Thyroid gland (tissue), 4 donors: ENCODE data around the gene TLE5. TPM values are rescaled to one million over a fixed set of nuclear protein-coding genes. Genes with fewer than 3 reads are reported as not detected.
A peak's percentile ranks its signal among the peaks of the same experiment; 100 is the strongest.

ENCODE experiments used
- DNase-seq, 2 donors: peaks; one replicate each; pipeline ENCODE4 v3.0.0-alpha.2; 2019
- H3K27ac ChIP-seq, 3 donors: fragments of 200-600 bp; sonication (generic); 1 replicate in 2 of 3; 2 replicates in 1 of 3; pipeline ENCODE4 v1.5.1; 2016 to 2019; ENCODE audit warnings: mild to moderate bottlenecking in 1 of 3, moderate library complexity in 1 of 3
- H3K27me3 ChIP-seq: fragments of 200-600 bp; sonication (generic); one replicate; pipeline ENCODE4 v1.5.1; 2019
- H3K36me3 ChIP-seq, 2 donors: fragments of 200-600 bp; sonication (generic); one replicate each; pipeline ENCODE4 v1.5.1; 2016 to 2019
- H3K4me1 ChIP-seq, 2 donors: fragments of 200-600 bp; sonication (generic); one replicate each; pipeline ENCODE4 v1.5.1; 2017 to 2019
- H3K4me3 ChIP-seq, 3 donors: fragments of 200-600 bp; sonication (generic); replicated peaks in 1 of 3; 1 replicate in 2 of 3; 2 replicates in 1 of 3; pipeline ENCODE4 v1.5.1; 2016; ENCODE audit warnings: mild to moderate bottlenecking in 1 of 3
- H3K9me3 ChIP-seq: fragments of 200-600 bp; sonication (generic); one replicate; pipeline ENCODE4 v1.5.1; 2017
- POLR2A ChIP-seq, 2 donors: fragments of 450-650 bp; IDR thresholded peaks; one replicate each; pipeline ENCODE4 v1.6.1; 2017; ENCODE audit warnings: antibody characterized with exemption in 2 of 2, mild to moderate bottlenecking in 2 of 2, moderate library complexity in 1 of 2
- WGBS, 2 donors: methylation state at CpG; one replicate each; pipeline ENCODE4 v1.1.5; 2017; 5-methylcytosine and 5-hydroxymethylcytosine counted together
- intact Hi-C: fragments of 100-400 bp; cut with DNase I; formaldehyde crosslinking; loops from one replicate; pipeline ENCODE4 v1.15.1; 2023
- total RNA-seq, 4 donors: library from RNA; depleted of rRNA; stranded (reverse); fragments of >200 nt; gene quantifications; one replicate each; pipeline ENCODE4 v1.2.3, GENCODE V29; 2016
- TF ChIP-seq, protein P1 (sequence below), 6 experiments: fragments of 200-600 bp in 3 of 6; fragments of 450-650 bp in 3 of 6; sonication (generic) in 3 of 6; IDR thresholded peaks; one replicate each; pipeline ENCODE4 v1.5.1; 2016 to 2019; ENCODE audit warnings: antibody characterized with exemption in 6 of 6, mild to moderate bottlenecking in 2 of 6, inconsistent platforms in 1 of 6, moderate library complexity in 1 of 6

The TLE5 gene
- total RNA-seq, 4 donors from 2014 or later = 398 to 892 (median 498) TPM

DNA sequence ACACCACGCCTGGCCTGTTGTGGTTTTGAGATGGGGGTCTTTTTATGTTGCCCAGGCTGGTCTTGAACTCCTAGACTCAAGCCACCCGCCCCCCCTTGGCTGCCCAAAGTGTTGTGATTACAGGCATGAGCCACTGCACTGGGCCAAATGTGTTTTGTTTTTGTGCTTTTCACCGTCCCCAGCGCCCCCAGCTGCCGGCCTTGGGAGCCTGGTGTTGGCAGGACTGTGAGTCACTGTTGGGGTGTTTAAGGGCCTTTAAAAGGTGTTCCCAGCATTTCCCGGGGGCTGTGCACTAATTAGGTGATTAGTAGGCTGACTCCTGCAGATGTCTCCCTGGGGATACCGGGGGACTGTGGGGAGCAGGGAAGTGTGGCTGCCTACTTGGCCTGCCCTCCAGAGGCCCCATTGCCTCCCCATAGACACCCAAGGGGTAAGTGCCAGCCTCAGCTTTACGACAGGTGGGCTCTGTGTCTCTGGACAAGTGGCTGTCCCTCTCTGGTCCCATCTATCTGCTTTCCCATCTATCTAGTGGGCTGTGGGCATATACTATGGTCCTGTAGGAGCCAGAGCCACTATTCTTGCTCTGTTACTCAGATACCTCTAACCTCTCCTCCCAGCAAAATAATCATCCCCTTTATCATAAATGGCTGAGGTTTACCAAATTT is 11.8 kb upstream of the TLE5 start:
- Histone ChIP-seq H3K27me3 (no peaks in the 10 kb centered on the region), H3K36me3 (no peaks in the 10 kb centered on the region), H3K27ac (peak overlapping the region in 2 of 3 donors; percentile 4 to 46), H3K4me3 (no peak overlapping the region), H3K4me1 (peaks cover 11 to 21% of the 10 kb centered on the region in 2 donors), H3K9me3 (no peaks in the 10 kb centered on the region)
- 59 to 74% methylated on average over 8 of the region's 8 CpGs for WGBS, 2 donors
- TF ChIP-seq, protein P1, sequence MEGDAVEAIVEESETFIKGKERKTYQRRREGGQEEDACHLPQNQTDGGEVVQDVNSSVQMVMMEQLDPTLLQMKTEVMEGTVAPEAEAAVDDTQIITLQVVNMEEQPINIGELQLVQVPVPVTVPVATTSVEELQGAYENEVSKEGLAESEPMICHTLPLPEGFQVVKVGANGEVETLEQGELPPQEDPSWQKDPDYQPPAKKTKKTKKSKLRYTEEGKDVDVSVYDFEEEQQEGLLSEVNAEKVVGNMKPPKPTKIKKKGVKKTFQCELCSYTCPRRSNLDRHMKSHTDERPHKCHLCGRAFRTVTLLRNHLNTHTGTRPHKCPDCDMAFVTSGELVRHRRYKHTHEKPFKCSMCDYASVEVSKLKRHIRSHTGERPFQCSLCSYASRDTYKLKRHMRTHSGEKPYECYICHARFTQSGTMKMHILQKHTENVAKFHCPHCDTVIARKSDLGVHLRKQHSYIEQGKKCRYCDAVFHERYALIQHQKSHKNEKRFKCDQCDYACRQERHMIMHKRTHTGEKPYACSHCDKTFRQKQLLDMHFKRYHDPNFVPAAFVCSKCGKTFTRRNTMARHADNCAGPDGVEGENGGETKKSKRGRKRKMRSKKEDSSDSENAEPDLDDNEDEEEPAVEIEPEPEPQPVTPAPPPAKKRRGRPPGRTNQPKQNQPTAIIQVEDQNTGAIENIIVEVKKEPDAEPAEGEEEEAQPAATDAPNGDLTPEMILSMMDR (IDR thresholded peaks at IDR 0.05) = peak in 2 of 6 experiments; percentile 9 to 11
- TF ChIP-seq POLR2A (IDR thresholded peaks at IDR 0.05) = no peak
- intact Hi-C loops = loop anchor here (2.0 to 10.0 kb wide), 2 partner anchors 31 to 91 kb away; no protein-coding TSS in a partner anchor
- DNase-seq = no peak

DNA sequence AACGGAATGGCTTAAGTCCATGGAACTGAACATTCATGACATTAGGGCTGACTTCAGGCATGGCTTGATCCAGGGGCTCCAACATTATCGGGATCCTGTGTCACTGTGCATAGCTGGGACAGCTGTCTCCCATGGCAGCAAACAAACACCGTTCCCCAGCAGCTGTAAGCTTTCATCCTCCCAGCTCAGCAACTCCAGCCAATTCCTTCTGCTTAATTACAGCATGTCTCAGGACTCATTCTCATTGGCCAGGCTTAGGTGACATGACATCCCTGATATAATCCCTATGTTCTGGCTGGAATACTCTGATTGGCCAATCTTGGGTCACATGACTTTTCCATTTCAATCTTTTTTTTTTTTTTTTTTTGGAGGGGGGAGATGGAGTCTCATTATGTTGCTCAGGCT is 10.9 kb upstream of the TLE5 start:
- WGBS, 2 donors = 49 to 54% methylated on average over 3 of the region's 3 CpGs
- TF ChIP-seq, protein P1 (IDR thresholded peaks at IDR 0.05) = no peak
- no peak for TF ChIP-seq POLR2A (IDR thresholded peaks at IDR 0.05)
- Histone ChIP-seq H3K27ac (no peak overlapping the region), H3K27me3 (no peaks in the 10 kb centered on the region), H3K36me3 (no peaks in the 10 kb centered on the region), H3K9me3 (no peaks in the 10 kb centered on the region), H3K4me1 (peaks cover 11 to 21% of the 10 kb centered on the region in 2 donors), H3K4me3 (no peak overlapping the region)
- intact Hi-C loops = loop anchor here (10.0 kb wide), 1 partner anchor 92 kb away; no protein-coding TSS in a partner anchor
- DNase-seq = no peak

DNA sequence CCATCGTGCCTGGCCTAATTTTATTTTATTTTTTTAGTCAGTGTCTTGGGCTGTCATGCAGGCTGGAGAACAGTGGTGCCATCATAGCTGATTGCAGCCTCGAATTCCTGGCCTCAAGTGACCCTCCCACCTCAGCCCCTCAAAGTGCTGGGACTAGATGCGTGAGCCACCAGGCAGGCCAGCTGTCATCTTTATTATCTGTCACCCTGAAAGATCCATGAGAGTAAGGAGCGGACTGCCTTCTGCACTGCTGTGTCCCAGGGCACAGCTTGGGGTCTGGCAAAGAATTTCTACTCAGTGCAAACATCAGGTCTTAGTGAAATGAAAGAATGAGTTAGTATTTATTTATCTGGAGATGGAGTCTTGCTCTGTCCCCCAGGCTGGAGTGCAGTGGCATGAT is 9.5 kb upstream of the TLE5 start:
- peaks cover 11 to 21% of the 10 kb centered on the region in 2 donors for H3K4me1 ChIP-seq
- no peaks in the 10 kb centered on the region for H3K27me3 ChIP-seq
- H3K9me3 ChIP-seq = no peaks in the 10 kb centered on the region
- peak overlapping the region in 1 of 3 donors; percentile 24 for H3K27ac ChIP-seq
- no peak for DNase-seq
- no peaks in the 10 kb centered on the region for H3K36me3 ChIP-seq
- intact Hi-C loops = loop anchor here (10.0 kb wide), 1 partner anchor 93 kb away; no protein-coding TSS in a partner anchor
- H3K4me3 ChIP-seq = no peak overlapping the region
- no peak for TF ChIP-seq POLR2A (IDR thresholded peaks at IDR 0.05)
- TF ChIP-seq, protein P1 (IDR thresholded peaks at IDR 0.05) = no peak
- WGBS, 2 donors = 75% methylated on average over 4 of the region's 4 CpGs

DNA sequence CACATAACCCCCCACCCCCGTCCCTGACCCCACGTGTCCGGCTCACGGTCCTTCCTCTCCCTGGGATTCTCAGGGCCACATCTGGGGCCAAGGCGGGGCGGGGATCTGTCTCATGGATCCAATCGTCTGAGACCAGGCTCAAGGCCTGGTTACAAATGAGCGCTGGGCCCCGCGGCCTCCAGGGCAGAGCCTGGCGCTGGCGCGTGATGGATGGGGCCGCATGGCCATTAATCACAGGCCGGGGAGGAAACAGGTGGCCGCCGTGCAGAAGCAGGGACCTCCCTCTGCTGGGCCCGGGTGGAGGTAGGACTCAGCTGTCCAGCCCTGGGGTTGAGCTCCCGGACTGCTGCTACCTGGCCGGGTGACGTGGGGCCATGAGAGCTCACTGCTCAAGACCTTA is 5.8 kb upstream of the TLE5 start:
- Histone ChIP-seq H3K27me3 (no peaks in the 10 kb centered on the region), H3K4me1 (peaks cover 15 to 33% of the 10 kb centered on the region in 2 donors)
- intact Hi-C loops = no loop called here

DNA sequence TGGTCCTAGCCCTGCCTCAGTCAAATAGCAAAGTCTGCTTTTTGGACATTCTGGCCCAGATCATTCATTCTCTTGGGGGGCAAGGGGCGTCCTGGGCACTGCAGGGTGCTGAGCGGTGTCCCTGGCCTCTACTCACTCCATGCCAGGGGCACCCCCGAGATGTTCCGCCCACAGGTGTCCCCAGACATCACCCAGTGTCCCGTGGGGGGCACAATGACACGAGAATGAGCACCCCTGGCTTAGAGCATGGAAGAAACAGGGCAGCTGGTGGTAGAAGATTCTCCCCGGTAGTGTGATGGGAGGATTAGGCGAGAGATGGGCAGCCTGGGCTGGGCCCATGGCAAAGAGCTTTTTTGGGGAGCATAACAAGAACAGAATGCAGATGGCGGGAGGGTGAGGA is 5.3 kb upstream of the TLE5 start:
- intact Hi-C loops = no loop called here
- 88 to 91% methylated on average over 9 of the region's 9 CpGs for WGBS, 2 donors
- TF ChIP-seq, protein P1 (IDR thresholded peaks at IDR 0.05) = no peak
- no peak for TF ChIP-seq POLR2A (IDR thresholded peaks at IDR 0.05)

More for the DNA sequence above, 5.8 kb upstream of the TLE5 start:
- no peak for TF ChIP-seq POLR2A (IDR thresholded peaks at IDR 0.05)
- TF ChIP-seq, protein P1 (IDR thresholded peaks at IDR 0.05) = no peak
- no peak overlapping the region for H3K27ac ChIP-seq
- 75% methylated on average over 18 of the region's 21 CpGs; no CpG with 5 or more reads in 1 of the 2 donors for WGBS, 2 donors
- H3K36me3 ChIP-seq = no peaks in the 10 kb centered on the region
- H3K9me3 ChIP-seq = no peaks in the 10 kb centered on the region
- DNase-seq = no peak
- H3K4me3 ChIP-seq = no peak overlapping the region

More for the DNA sequence above, 5.3 kb upstream of the TLE5 start:
- no peak overlapping the region for H3K27ac ChIP-seq
- no peaks in the 10 kb centered on the region for H3K27me3 ChIP-seq
- DNase-seq = no peak
- H3K9me3 ChIP-seq = no peaks in the 10 kb centered on the region
- no peaks in the 10 kb centered on the region for H3K36me3 ChIP-seq
- peaks cover 19 to 38% of the 10 kb centered on the region in 2 donors for H3K4me1 ChIP-seq
- H3K4me3 ChIP-seq = no peak overlapping the region
